GM23248 (cell line): ENCODE data around the gene ART5. TPM values are rescaled to one million over a fixed set of nuclear protein-coding genes. Genes with fewer than 3 reads are reported as not detected.

Experiments used
- DNase-seq: peaks from one replicate; pipeline ENCODE4 v3.0.0-alpha.2; 2015
- H2AFZ ChIP-seq: fragments of 200-600 bp; sonication (generic); 2 replicates; pipeline ENCODE4 v1.6.1; 2016; ENCODE audit warnings: antibody characterized with exemption
- H3F3A ChIP-seq: fragments of 200-600 bp; sonication (generic); 2 replicates; pipeline ENCODE4 v1.6.1; 2016; ENCODE audit warnings: mild to moderate bottlenecking, antibody characterized with exemption, mixed run types; ENCODE audit not compliant: insufficient read depth
- H3K27ac ChIP-seq: fragments of 200-600 bp; sonication (generic); 2 replicates; pipeline ENCODE4 v1.5.1; 2016; ENCODE audit warnings: mild to moderate bottlenecking
- H3K27me3 ChIP-seq: fragments of 200-600 bp; sonication (generic); replicated peaks from 2 replicates; pipeline ENCODE4 v1.6.1; 2016; ENCODE audit warnings: mild to moderate bottlenecking; ENCODE audit not compliant: insufficient read depth
- H3K36me3 ChIP-seq: fragments of 200-600 bp; sonication (generic); 2 replicates; pipeline ENCODE4 v1.6.1; 2016; ENCODE audit warnings: low read depth, mild to moderate bottlenecking
- H3K4me1 ChIP-seq: fragments of 200-600 bp; sonication (generic); 2 replicates; pipeline ENCODE4 v1.6.1; 2016; ENCODE audit warnings: mild to moderate bottlenecking; ENCODE audit not compliant: insufficient read depth
- H3K4me2 ChIP-seq: fragments of 200-600 bp; sonication (generic); one replicate; pipeline ENCODE4 v1.6.1; 2016; ENCODE audit warnings: mild to moderate bottlenecking; ENCODE audit not compliant: unreplicated experiment
- H3K4me3 ChIP-seq: fragments of 200-600 bp; sonication (generic); 2 replicates; pipeline ENCODE4 v1.5.1; 2016; ENCODE audit warnings: mild to moderate bottlenecking
- H3K79me2 ChIP-seq: fragments of 200-600 bp; sonication (generic); 2 replicates; pipeline ENCODE4 v1.6.1; 2016; ENCODE audit warnings: mild to moderate bottlenecking; ENCODE audit not compliant: insufficient read depth
- H3K9ac ChIP-seq: fragments of 200-600 bp; sonication (generic); 2 replicates; pipeline ENCODE4 v1.6.1; 2016; ENCODE audit warnings: mild to moderate bottlenecking
- H3K9me2 ChIP-seq: fragments of 200-600 bp; sonication (generic); 2 replicates; pipeline ENCODE4 v1.6.1; 2016; ENCODE audit warnings: mixed run types, mild to moderate bottlenecking, moderate library complexity; ENCODE audit not compliant: insufficient read depth
- H3K9me3 ChIP-seq: fragments of 200-600 bp; sonication (generic); one replicate; pipeline ENCODE4 v1.6.1; 2017; ENCODE audit warnings: low read depth
- H4K20me1 ChIP-seq: fragments of 200-600 bp; sonication (generic); 2 replicates; pipeline ENCODE4 v1.6.0; 2016; ENCODE audit not compliant: insufficient read depth
- EZH2 ChIP-seq: fragments of 200-600 bp; sonication (generic); IDR thresholded peaks from 2 replicates; pipeline ENCODE4 v1.6.1; 2018; ENCODE audit warnings: antibody characterized with exemption, mild to moderate bottlenecking; ENCODE audit not compliant: insufficient read depth, poor library complexity, severe bottlenecking
- EZH2phosphoT487 ChIP-seq: fragments of 200-600 bp; sonication (generic); IDR thresholded peaks from 2 replicates; pipeline ENCODE4 v1.6.1; 2018; ENCODE audit warnings: antibody characterized with exemption, moderate library complexity, mild to moderate bottlenecking, low read depth; ENCODE audit not compliant: insufficient read depth
- WGBS, 2 experiments: methylation state at CpG; one replicate each; pipeline ENCODE4 v1.1.6; 2015 to 2017; ENCODE audit warnings: low lambda C conversion rate in 2 of 2, low coverage in 1 of 2; ENCODE audit errors: missing lambda C conversion rate in 2 of 2; 5-methylcytosine and 5-hydroxymethylcytosine counted together
- in situ Hi-C: fragments of 300-500 bp; cut with MboI; formaldehyde crosslinking; loops from 2 replicates; pipeline ENCODE4 v1.15.0; 2020
- polyA plus RNA-seq: library from polyadenylated mRNA; unstranded; fragments of >200 nt; fragmentation: Nextera tagmentation; extraction: Ambion mirVana; gene quantifications from 2 replicates; pipeline ENCODE4 v1.2.1, GENCODE V29; 2016
- total RNA-seq: library from RNA; depleted of rRNA; stranded (reverse); fragments of >200 nt; shearing (Covaris generic); gene quantifications from 2 replicates; pipeline ENCODE4 v1.2.3, GENCODE V29; 2014

Gene ART5
- total and polyA plus RNA-seq, 2 experiments from 2014 or later = 0.23 TPM; not detected in 1

- Histone ChIP-seq H3K4me1 (no peaks in the 10 kb centered on the region), H3K9ac (no peak overlapping the region), H3K79me2 (peaks cover 6% of the 10 kb centered on the region; the same call in 1 of the 2 replicates), H4K20me1 (no peaks in the 10 kb centered on the region), H3K36me3 (peaks cover 63% of the 10 kb centered on the region), H2AFZ (no peak overlapping the region), H3K4me2 (no peak overlapping the region), H3K27me3 (no peaks in the 10 kb centered on the region), H3K27ac (no peak overlapping the region), H3K9me2 (no peaks in the 10 kb centered on the region), H3K4me3 (no peak overlapping the region), H3F3A (no peaks in the 10 kb centered on the region), H3K9me3 (no peaks in the 10 kb centered on the region)
- no peak for TF ChIP-seq EZH2
- TF ChIP-seq EZH2phosphoT487 = no peak
- no peak for DNase-seq
- in situ Hi-C loops = no loop called here
- 97 to 99% methylated on average over 12 of the region's 12 CpGs for WGBS, 2 experiments
Measured at GRCh38 chr11:3684129-3684818, 42.5 kb upstream of the ART5 start.

GRCh38 chr11:3683039-3683438 lies 41.2 kb upstream of the ART5 start:
- in situ Hi-C loops = no loop called here
- no peaks in the 10 kb centered on the region for H3K9me2 ChIP-seq
- H3K9me3 ChIP-seq = no peaks in the 10 kb centered on the region
- no peak overlapping the region for H3K9ac ChIP-seq
- no peaks in the 10 kb centered on the region for H3F3A ChIP-seq
- no peaks in the 10 kb centered on the region for H4K20me1 ChIP-seq
- H3K27ac ChIP-seq = no peak overlapping the region
- no peak for DNase-seq
- H3K4me3 ChIP-seq = no peak overlapping the region
- no peak overlapping the region for H2AFZ ChIP-seq
- 91 to 94% methylated on average over 9 of the region's 9 CpGs for WGBS, 2 experiments
- no peaks in the 10 kb centered on the region for H3K4me1 ChIP-seq
- H3K27me3 ChIP-seq = no peaks in the 10 kb centered on the region
- TF ChIP-seq EZH2phosphoT487 (no peak), EZH2 (no peak)
- H3K79me2 ChIP-seq = peaks cover 6% of the 10 kb centered on the region; the same call in 1 of the 2 replicates
- H3K4me2 ChIP-seq = no peak overlapping the region
- H3K36me3 ChIP-seq = peaks cover 73% of the 10 kb centered on the region

DNA sequence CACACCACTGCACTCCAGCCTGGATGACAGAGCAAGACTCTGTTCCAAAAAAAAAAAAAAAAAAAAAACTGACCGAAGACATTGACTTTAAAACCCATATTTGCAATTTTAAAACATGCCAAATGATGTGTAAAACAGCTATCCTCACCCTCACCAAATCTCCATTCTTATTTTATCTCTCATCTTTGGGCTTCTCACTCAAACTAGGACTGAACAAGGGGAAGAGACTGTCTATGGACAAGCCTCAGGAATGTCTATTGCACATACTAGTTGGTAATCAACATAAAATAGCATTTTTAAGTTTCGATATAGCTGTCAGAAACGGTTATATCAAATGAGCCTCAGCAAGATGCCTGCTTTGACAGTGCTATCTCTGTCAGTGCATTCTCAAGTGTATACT lies 37.3 kb upstream of the ART5 start:
- H3F3A ChIP-seq = 0 out of 2 replicates have a peak, but pooled peaks cover 5% of the 10 kb centered on the region
- peaks cover 84% of the 10 kb centered on the region for H3K36me3 ChIP-seq

DNA sequence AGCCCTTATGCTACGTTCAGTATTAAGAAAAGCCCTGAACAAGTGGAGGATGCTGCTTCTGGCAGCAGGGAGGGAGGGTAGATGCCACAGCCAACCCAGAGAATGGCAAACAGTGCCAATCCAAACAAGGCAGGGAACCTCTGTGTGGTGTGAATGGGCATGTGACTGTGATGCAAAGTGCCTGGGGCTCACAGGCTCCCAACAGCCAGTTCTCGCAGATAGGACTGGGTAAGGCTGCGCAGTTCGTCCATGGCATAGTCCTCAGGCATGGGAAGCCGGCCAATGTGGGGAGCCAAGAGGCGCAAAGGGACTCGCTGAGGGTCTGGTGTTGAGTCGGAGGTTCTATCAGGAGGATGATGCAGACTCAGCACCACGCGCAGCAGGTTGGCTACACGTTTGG lies 34.2 kb upstream of the ART5 start:
- no peak overlapping the region for H3K27ac ChIP-seq
- no peak for DNase-seq
- no peaks in the 10 kb centered on the region for H4K20me1 ChIP-seq
- H3K27me3 ChIP-seq = no peaks in the 10 kb centered on the region
- peaks cover 5% of the 10 kb centered on the region; the same call in 1 of the 2 replicates for H3F3A ChIP-seq
- no peak overlapping the region for H3K9ac ChIP-seq
- H3K4me3 ChIP-seq = no peak overlapping the region
- peaks cover 6% of the 10 kb centered on the region for H3K4me1 ChIP-seq
- H2AFZ ChIP-seq = no peak overlapping the region
- H3K36me3 ChIP-seq = peaks cover 69% of the 10 kb centered on the region
- WGBS, 2 experiments = 90 to 94% methylated on average over 11 of the region's 11 CpGs
- H3K79me2 ChIP-seq = no peaks in the 10 kb centered on the region
- no peaks in the 10 kb centered on the region for H3K9me3 ChIP-seq
- H3K4me2 ChIP-seq = no peak overlapping the region
- in situ Hi-C loops = no loop called here
- TF ChIP-seq EZH2 (no peak), EZH2phosphoT487 (no peak)
- H3K9me2 ChIP-seq = no peaks in the 10 kb centered on the region

More for the DNA sequence above, 37.3 kb upstream of the ART5 start:
- no peaks in the 10 kb centered on the region for H3K27me3 ChIP-seq
- TF ChIP-seq EZH2 (no peak), EZH2phosphoT487 (no peak)
- no peak overlapping the region for H2AFZ ChIP-seq
- peaks cover 6% of the 10 kb centered on the region for H3K4me1 ChIP-seq
- H3K9me3 ChIP-seq = no peaks in the 10 kb centered on the region
- no peak overlapping the region for H3K4me2 ChIP-seq
- H3K27ac ChIP-seq = no peak overlapping the region
- no peak for DNase-seq
- no peaks in the 10 kb centered on the region for H3K9me2 ChIP-seq
- no peaks in the 10 kb centered on the region for H3K79me2 ChIP-seq
- 99 to 100% methylated on average over 3 of the region's 3 CpGs for WGBS, 2 experiments
- no peaks in the 10 kb centered on the region for H4K20me1 ChIP-seq
- no peak overlapping the region for H3K9ac ChIP-seq
- H3K4me3 ChIP-seq = no peak overlapping the region
- in situ Hi-C loops = no loop called here
